ENCODE data around the gene ANAPC7.
"Not testable (repeated sequence)": the region's sequence is repeated elsewhere in the genome, so short reads cannot be mapped to it uniquely, and the experiment has no call there.

The ANAPC7 gene

DNA sequence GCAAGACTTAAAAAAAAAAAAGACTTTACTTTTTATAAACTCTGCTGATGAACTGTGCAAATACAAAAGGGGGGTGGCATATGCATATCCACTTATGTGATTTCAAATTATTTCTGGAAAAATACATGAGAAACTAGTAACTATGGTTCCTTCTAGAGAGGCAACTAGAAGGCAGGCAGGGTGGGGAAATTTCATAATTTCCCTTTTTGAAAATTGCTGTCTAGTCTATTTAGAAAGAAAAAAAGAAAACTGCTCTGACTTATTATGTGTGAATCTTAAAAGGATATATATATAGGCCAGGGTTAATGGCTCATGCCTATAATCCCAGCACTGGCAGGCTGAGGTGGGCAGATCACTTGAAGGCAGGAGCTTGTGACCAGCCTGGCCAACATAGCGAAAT is 42.3 kb downstream of the ANAPC7 start:
- Histone ChIP-seq H3K36me3 (ENCODE audit: control insufficient read depth in 1 of 2, insufficient read depth in 2 of 2, low read depth in 1 of 2, low read length in 2 of 2) (no peaks in the 10 kb centered on the region), H2BK5ac (ENCODE audit: low read depth, low read length, poor library complexity, severe bottlenecking) (no peak overlapping the region), H2BK15ac (ENCODE audit: low read depth, poor library complexity, severe bottlenecking) (no peak overlapping the region), H3K27me3 (ENCODE audit: control insufficient read depth in 1 of 2, insufficient read depth in 1 of 2, low read length in 2 of 2) (no peaks in the 10 kb centered on the region), H4K8ac (ENCODE audit: low read length) (no peak overlapping the region), H3K23ac (ENCODE audit: low read length in 2 of 2) (no peak overlapping the region), H3K4me2 (ENCODE audit: low read length, poor library complexity, severe bottlenecking) (no peak overlapping the region), H3K18ac (ENCODE audit: low read depth in 1 of 2, low read length in 2 of 2) (no peak overlapping the region), H3K79me1 (replicated peaks; ENCODE audit: low read length, poor library complexity, severe bottlenecking) (no peaks in the 10 kb centered on the region), H3K27ac (ENCODE audit: low read length, poor library complexity, severe bottlenecking) (no peak overlapping the region), H3K9ac (ENCODE audit: low read length) (no peak overlapping the region), H3K4me3 (ENCODE audit: insufficient read depth in 1 of 2, low read depth in 1 of 2, low read length in 2 of 2) (no peak overlapping the region), H2BK120ac (ENCODE audit: low read depth, low read length) (no peak overlapping the region), H3K14ac (ENCODE audit: low read length in 2 of 2) (no peak overlapping the region), H3K4me1 (ENCODE audit: control insufficient read depth, insufficient read depth, low read depth, low read length) (no peaks in the 10 kb centered on the region), H3K9me3 (ENCODE audit: control insufficient read depth, low read length) (no peaks in the 10 kb centered on the region), H2BK12ac (ENCODE audit: low read length in 2 of 2) (no peak overlapping the region), H3K4ac (ENCODE audit: low read depth in 1 of 2, low read length in 2 of 2) (no peak overlapping the region), H2AK5ac (ENCODE audit: low read length, severe bottlenecking) (no peak overlapping the region), H2AFZ (ENCODE audit: low read depth, low read length) (no peak overlapping the region), H4K91ac (ENCODE audit: low read length) (no peak overlapping the region)
- WGBS: no CpG with 5 or more reads among the region's 1 CpG
- DNase-seq: no peak

DNA sequence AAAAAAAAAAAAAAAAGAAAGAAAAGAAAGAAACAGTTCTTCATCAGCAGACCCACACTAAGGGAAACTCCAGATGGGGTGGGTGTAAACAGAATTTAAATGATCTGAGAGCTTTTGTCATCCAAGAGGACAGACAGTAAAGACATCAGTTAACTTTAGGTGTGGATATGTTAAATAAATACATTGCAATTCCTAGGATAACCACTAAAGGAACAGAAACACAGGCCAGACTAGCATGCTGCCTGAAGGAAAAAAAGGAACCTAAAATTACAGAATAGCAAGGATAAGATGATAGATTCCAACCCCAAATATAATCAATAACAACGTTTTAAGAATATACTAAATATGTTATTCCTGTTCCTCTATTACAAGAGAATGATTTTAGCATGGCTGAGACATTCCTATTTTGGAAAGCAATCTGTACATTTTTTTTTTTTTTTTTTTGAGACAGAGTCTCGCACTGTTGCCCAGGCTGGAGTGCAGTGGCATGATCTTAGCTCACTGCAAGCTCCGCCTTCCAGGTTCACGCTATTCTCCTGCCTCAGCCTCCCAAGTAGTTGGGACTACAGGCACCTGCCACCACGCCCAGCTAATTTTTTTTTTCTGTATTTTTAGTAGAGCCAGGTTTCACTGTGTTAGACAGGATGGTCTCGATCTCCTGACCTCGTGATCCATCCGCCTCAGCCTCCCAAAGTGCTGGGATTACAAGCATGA is 45.0 kb downstream of the ANAPC7 start:
- H2BK5ac ChIP-seq (ENCODE audit: low read depth, low read length, poor library complexity, severe bottlenecking): not testable (repeated sequence)
- whole genome bisulfite sequencing: 88% methylated on average over 5 of the region's 8 CpGs

DNA sequence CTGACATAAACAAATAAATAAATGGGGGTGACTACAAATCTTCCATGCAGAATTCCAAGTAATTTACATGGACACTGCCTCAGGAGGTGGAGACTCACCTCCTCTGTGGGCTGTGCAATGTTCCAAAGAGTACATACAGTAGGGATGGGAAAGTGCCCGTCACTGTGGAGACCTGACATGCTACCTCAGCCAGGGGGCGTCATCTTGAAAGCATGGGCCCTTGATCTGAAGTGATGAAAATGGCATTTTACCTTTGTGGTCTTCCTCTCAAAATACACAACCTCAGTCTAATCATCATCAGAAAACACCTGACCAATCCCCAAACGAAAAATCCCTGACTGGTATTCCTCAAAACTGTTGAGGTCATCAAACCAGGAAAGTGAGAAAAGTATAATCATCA is 48.4 kb downstream of the ANAPC7 start:
- H2BK5ac ChIP-seq (ENCODE audit: low read depth, low read length, poor library complexity, severe bottlenecking): no peak overlapping the region
- H2AK5ac ChIP-seq (ENCODE audit: low read length, severe bottlenecking): no peak overlapping the region
- no peak overlapping the region for H3K4ac ChIP-seq (ENCODE audit: low read depth in 1 of 2, low read length in 2 of 2)
- no peaks in the 10 kb centered on the region for H3K9me3 ChIP-seq (ENCODE audit: control insufficient read depth, low read length)
- no peak overlapping the region for H2AFZ ChIP-seq (ENCODE audit: low read depth, low read length)
- H3K4me1 ChIP-seq (ENCODE audit: control insufficient read depth, insufficient read depth, low read depth, low read length): no peaks in the 10 kb centered on the region
- H4K8ac ChIP-seq (ENCODE audit: low read length): no peak overlapping the region
- no peaks in the 10 kb centered on the region for H3K27me3 ChIP-seq (ENCODE audit: control insufficient read depth in 1 of 2, insufficient read depth in 1 of 2, low read length in 2 of 2)
- DNase-seq: peak; percentile 16
- H3K9ac ChIP-seq (ENCODE audit: low read length): no peak overlapping the region
- H2BK15ac ChIP-seq (ENCODE audit: low read depth, poor library complexity, severe bottlenecking): no peak overlapping the region
- H3K79me1 ChIP-seq (replicated peaks; ENCODE audit: low read length, poor library complexity, severe bottlenecking): no peaks in the 10 kb centered on the region
- H3K36me3 ChIP-seq (ENCODE audit: control insufficient read depth in 1 of 2, insufficient read depth in 2 of 2, low read depth in 1 of 2, low read length in 2 of 2): peaks cover 7 to 31% of the 10 kb centered on the region in 2 experiments
- H3K27ac ChIP-seq (ENCODE audit: low read length, poor library complexity, severe bottlenecking): no peak overlapping the region
- no peak overlapping the region for H4K91ac ChIP-seq (ENCODE audit: low read length)
- no peak overlapping the region for H2BK120ac ChIP-seq (ENCODE audit: low read depth, low read length)
- H2BK12ac ChIP-seq (ENCODE audit: low read length in 2 of 2): no peak overlapping the region
- no peak overlapping the region for H3K23ac ChIP-seq (ENCODE audit: low read length in 2 of 2)
- H3K4me2 ChIP-seq (ENCODE audit: low read length, poor library complexity, severe bottlenecking): no peak overlapping the region
- WGBS: 67% methylated on average over 1 of the region's 3 CpGs
- no peak overlapping the region for H3K18ac ChIP-seq (ENCODE audit: low read depth in 1 of 2, low read length in 2 of 2)
- H3K14ac ChIP-seq (ENCODE audit: low read length in 2 of 2): no peak overlapping the region
- H3K4me3 ChIP-seq (ENCODE audit: insufficient read depth in 1 of 2, low read depth in 1 of 2, low read length in 2 of 2): no peak overlapping the region

More for the DNA sequence above, 45.0 kb downstream of the ANAPC7 start:
- H3K4me3 ChIP-seq (ENCODE audit: insufficient read depth in 1 of 2, low read depth in 1 of 2, low read length in 2 of 2); H3K9me3 ChIP-seq (ENCODE audit: control insufficient read depth, low read length); H2BK12ac ChIP-seq (ENCODE audit: low read length in 2 of 2); H3K36me3 ChIP-seq (ENCODE audit: control insufficient read depth in 1 of 2, insufficient read depth in 2 of 2, low read depth in 1 of 2, low read length in 2 of 2); H3K14ac ChIP-seq (ENCODE audit: low read length in 2 of 2); H3K27me3 ChIP-seq (ENCODE audit: control insufficient read depth in 1 of 2, insufficient read depth in 1 of 2, low read length in 2 of 2); H3K4me2 ChIP-seq (ENCODE audit: low read length, poor library complexity, severe bottlenecking); H4K91ac ChIP-seq (ENCODE audit: low read length); H2AFZ ChIP-seq (ENCODE audit: low read depth, low read length); H3K4ac ChIP-seq (ENCODE audit: low read depth in 1 of 2, low read length in 2 of 2); H3K23ac ChIP-seq (ENCODE audit: low read length in 2 of 2); H3K18ac ChIP-seq (ENCODE audit: low read depth in 1 of 2, low read length in 2 of 2); H2BK120ac ChIP-seq (ENCODE audit: low read depth, low read length); H3K4me1 ChIP-seq (ENCODE audit: control insufficient read depth, insufficient read depth, low read depth, low read length); H3K27ac ChIP-seq (ENCODE audit: low read length, poor library complexity, severe bottlenecking); H2AK5ac ChIP-seq (ENCODE audit: low read length, severe bottlenecking); H3K9ac ChIP-seq (ENCODE audit: low read length); H4K8ac ChIP-seq (ENCODE audit: low read length); H3K79me1 ChIP-seq (replicated peaks; ENCODE audit: low read length, poor library complexity, severe bottlenecking); H2BK15ac ChIP-seq (ENCODE audit: low read depth, poor library complexity, severe bottlenecking): not testable (repeated sequence)
- peak; percentile 44 for DNase-seq

DNA sequence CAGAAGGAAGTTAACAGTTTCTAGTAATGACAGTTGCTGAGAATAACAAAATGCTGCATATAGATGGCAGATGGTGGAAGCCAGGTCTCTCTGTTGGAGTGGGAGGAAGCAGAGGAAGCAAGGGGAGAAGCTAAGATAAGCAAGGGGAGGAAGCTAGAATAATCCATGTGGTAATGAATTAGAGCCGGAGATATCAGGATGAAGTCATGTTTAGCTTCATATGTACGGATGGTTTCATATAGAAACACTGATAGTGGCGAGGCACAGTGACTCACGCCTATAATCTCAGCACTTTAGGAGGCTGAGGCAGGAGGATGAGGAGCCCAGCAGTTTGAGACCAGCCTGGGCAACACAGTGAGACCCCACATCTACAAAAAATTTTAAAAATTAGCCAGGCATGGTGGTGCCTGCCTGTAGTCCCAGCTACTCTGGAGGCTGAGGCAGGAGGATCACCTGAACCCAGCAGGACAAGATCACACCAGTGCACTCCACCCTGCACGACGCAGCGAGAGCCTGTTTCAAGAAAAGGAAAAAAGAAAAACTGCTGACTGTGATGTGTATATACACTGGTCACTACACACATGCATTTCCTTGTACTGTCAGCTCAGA is 49.2 kb downstream of the ANAPC7 start:
- no peak overlapping the region for H3K4me3 ChIP-seq (ENCODE audit: insufficient read depth in 1 of 2, low read depth in 1 of 2, low read length in 2 of 2)
- no peak overlapping the region for H3K14ac ChIP-seq (ENCODE audit: low read length in 2 of 2)
- no peaks in the 10 kb centered on the region for H3K9me3 ChIP-seq (ENCODE audit: control insufficient read depth, low read length)
- H3K27ac ChIP-seq (ENCODE audit: low read length, poor library complexity, severe bottlenecking): no peak overlapping the region
- no peaks in the 10 kb centered on the region for H3K4me1 ChIP-seq (ENCODE audit: control insufficient read depth, insufficient read depth, low read depth, low read length)
- H2BK5ac ChIP-seq (ENCODE audit: low read depth, low read length, poor library complexity, severe bottlenecking): no peak overlapping the region
- H4K91ac ChIP-seq (ENCODE audit: low read length): no peak overlapping the region
- H2BK12ac ChIP-seq (ENCODE audit: low read length in 2 of 2): no peak overlapping the region
- no peak for DNase-seq
- no peaks in the 10 kb centered on the region for H3K27me3 ChIP-seq (ENCODE audit: control insufficient read depth in 1 of 2, insufficient read depth in 1 of 2, low read length in 2 of 2)
- H4K8ac ChIP-seq (ENCODE audit: low read length): no peak overlapping the region
- no peak overlapping the region for H2AK5ac ChIP-seq (ENCODE audit: low read length, severe bottlenecking)
- H2BK120ac ChIP-seq (ENCODE audit: low read depth, low read length): no peak overlapping the region
- H3K23ac ChIP-seq (ENCODE audit: low read length in 2 of 2): no peak overlapping the region
- no peaks in the 10 kb centered on the region for H3K79me1 ChIP-seq (replicated peaks; ENCODE audit: low read length, poor library complexity, severe bottlenecking)
- WGBS: 92% methylated on average over 4 of the region's 7 CpGs
- H2BK15ac ChIP-seq (ENCODE audit: low read depth, poor library complexity, severe bottlenecking): no peak overlapping the region
- H3K36me3 ChIP-seq (ENCODE audit: control insufficient read depth in 1 of 2, insufficient read depth in 2 of 2, low read depth in 1 of 2, low read length in 2 of 2): peaks cover 15 to 39% of the 10 kb centered on the region in 2 experiments
- H3K4me2 ChIP-seq (ENCODE audit: low read length, poor library complexity, severe bottlenecking): no peak overlapping the region
- H3K18ac ChIP-seq (ENCODE audit: low read depth in 1 of 2, low read length in 2 of 2): no peak overlapping the region
- H2AFZ ChIP-seq (ENCODE audit: low read depth, low read length): no peak overlapping the region
- no peak overlapping the region for H3K4ac ChIP-seq (ENCODE audit: low read depth in 1 of 2, low read length in 2 of 2)
- no peak overlapping the region for H3K9ac ChIP-seq (ENCODE audit: low read length)
